ENCODE measurements around the gene TTLL13.

GRCh38 chr15:90212221-90213098 is 36.9 kb upstream of the TTLL13 start:
- TF ChIP-seq CTCF (IDR thresholded peaks at IDR 0.05) = no peak
- peak; percentile 53 for TF ChIP-seq POLR2AphosphoS5 (IDR thresholded peaks at IDR 0.05; ENCODE audit: low read depth, low read length)
- no peak for TF ChIP-seq REST (IDR thresholded peaks at IDR 0.05; ENCODE audit: insufficient read depth in 1 of 2, low read depth in 2 of 2, low read length in 1 of 2)
- TF ChIP-seq SIN3A (IDR thresholded peaks at IDR 0.05; ENCODE audit: borderline replicate concordance, insufficient read depth, low read depth, low read length) = no peak
